ENCODE results near the gene SLX4IP.

- TF ChIP-seq ZNF274 (IDR thresholded peaks at IDR 0.05; ENCODE audit: low read depth, low read length) (no peak), JUND (IDR thresholded peaks at IDR 0.05) (no peak)
- TF ChIP-seq, protein P1, sequence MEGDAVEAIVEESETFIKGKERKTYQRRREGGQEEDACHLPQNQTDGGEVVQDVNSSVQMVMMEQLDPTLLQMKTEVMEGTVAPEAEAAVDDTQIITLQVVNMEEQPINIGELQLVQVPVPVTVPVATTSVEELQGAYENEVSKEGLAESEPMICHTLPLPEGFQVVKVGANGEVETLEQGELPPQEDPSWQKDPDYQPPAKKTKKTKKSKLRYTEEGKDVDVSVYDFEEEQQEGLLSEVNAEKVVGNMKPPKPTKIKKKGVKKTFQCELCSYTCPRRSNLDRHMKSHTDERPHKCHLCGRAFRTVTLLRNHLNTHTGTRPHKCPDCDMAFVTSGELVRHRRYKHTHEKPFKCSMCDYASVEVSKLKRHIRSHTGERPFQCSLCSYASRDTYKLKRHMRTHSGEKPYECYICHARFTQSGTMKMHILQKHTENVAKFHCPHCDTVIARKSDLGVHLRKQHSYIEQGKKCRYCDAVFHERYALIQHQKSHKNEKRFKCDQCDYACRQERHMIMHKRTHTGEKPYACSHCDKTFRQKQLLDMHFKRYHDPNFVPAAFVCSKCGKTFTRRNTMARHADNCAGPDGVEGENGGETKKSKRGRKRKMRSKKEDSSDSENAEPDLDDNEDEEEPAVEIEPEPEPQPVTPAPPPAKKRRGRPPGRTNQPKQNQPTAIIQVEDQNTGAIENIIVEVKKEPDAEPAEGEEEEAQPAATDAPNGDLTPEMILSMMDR (IDR thresholded peaks at IDR 0.05 in 2 of 3, conservative IDR thresholded peaks at IDR 0.05 in 1 of 3; ENCODE audit: borderline replicate concordance in 1 of 3, insufficient read depth in 1 of 3, low read depth in 2 of 3, low read length in 2 of 3), result no peak
- TF ChIP-seq, protein P2, sequence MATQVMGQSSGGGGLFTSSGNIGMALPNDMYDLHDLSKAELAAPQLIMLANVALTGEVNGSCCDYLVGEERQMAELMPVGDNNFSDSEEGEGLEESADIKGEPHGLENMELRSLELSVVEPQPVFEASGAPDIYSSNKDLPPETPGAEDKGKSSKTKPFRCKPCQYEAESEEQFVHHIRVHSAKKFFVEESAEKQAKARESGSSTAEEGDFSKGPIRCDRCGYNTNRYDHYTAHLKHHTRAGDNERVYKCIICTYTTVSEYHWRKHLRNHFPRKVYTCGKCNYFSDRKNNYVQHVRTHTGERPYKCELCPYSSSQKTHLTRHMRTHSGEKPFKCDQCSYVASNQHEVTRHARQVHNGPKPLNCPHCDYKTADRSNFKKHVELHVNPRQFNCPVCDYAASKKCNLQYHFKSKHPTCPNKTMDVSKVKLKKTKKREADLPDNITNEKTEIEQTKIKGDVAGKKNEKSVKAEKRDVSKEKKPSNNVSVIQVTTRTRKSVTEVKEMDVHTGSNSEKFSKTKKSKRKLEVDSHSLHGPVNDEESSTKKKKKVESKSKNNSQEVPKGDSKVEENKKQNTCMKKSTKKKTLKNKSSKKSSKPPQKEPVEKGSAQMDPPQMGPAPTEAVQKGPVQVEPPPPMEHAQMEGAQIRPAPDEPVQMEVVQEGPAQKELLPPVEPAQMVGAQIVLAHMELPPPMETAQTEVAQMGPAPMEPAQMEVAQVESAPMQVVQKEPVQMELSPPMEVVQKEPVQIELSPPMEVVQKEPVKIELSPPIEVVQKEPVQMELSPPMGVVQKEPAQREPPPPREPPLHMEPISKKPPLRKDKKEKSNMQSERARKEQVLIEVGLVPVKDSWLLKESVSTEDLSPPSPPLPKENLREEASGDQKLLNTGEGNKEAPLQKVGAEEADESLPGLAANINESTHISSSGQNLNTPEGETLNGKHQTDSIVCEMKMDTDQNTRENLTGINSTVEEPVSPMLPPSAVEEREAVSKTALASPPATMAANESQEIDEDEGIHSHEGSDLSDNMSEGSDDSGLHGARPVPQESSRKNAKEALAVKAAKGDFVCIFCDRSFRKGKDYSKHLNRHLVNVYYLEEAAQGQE (IDR thresholded peaks at IDR 0.05; ENCODE audit: low read depth), result no peak
These were observed 199.1 kb downstream of the SLX4IP start for GRCh38 chr20:10634211-10634610.

Data from HCT116 (cell line).